DOHH2 (cell line): Measurements from ENCODE around the gene SLC39A1.

ENCODE experiments used
- CTCF ChIP-seq: fragments of 200-600 bp; sonication (generic); IDR thresholded peaks from one replicate; pipeline ENCODE4 v1.5.1; 2014; ENCODE audit warnings: antibody characterized with exemption, mild to moderate bottlenecking, low read depth, low read length; ENCODE audit not compliant: poor library complexity, severe bottlenecking
- EZH2phosphoT487 ChIP-seq: fragments of 200-600 bp; sonication (generic); IDR thresholded peaks from 2 replicates; pipeline ENCODE4 v1.6.1; 2017; ENCODE audit warnings: borderline replicate concordance, mild to moderate bottlenecking, antibody characterized with exemption, low read length, moderate library complexity, mixed read lengths

GRCh38 chr1:153936011-153936802, 27.1 kb downstream of the SLC39A1 start:
- TF ChIP-seq CTCF (no peak), EZH2phosphoT487 (no peak)
